GM23338 (cell line): Measurements from ENCODE around the gene CDH4. TPM values are rescaled to one million over a fixed set of nuclear protein-coding genes. Genes with fewer than 3 reads are reported as not detected.

Source experiments
- ATAC-seq: fragments of 200-7000 bp; cut with Tn5 transposase; 3 replicates; pipeline ENCODE4 v1.9.1; 2020
- DNase-seq: peaks from one replicate; pipeline ENCODE4 v3.0.0-alpha.2; 2015; ENCODE audit warnings: low spot score
- H2AFZ ChIP-seq: fragments of 200-600 bp; sonication (generic); 2 replicates; pipeline ENCODE4 v1.8.0; 2016; ENCODE audit warnings: antibody characterized with exemption, mild to moderate bottlenecking, moderate library complexity
- H3F3A ChIP-seq: fragments of 200-600 bp; sonication (generic); replicated peaks from 2 replicates; pipeline ENCODE4 v1.8.0; 2017; ENCODE audit warnings: antibody characterized with exemption, mixed run types, low read depth
- H3K27ac ChIP-seq: fragments of 200-600 bp; sonication (generic); 2 replicates; pipeline ENCODE4 v1.6.1; 2016; ENCODE audit warnings: low read depth
- H3K27me3 ChIP-seq: fragments of 200-600 bp; sonication (generic); 2 replicates; pipeline ENCODE4 v1.8.0; 2016; ENCODE audit warnings: mild to moderate bottlenecking, mixed run types, moderate library complexity; ENCODE audit not compliant: insufficient read depth
- H3K36me3 ChIP-seq: fragments of 200-600 bp; sonication (generic); 2 replicates; pipeline ENCODE4 v1.8.0; 2016; ENCODE audit warnings: mild to moderate bottlenecking; ENCODE audit not compliant: insufficient read depth
- H3K4me1 ChIP-seq: fragments of 200-600 bp; sonication (generic); 2 replicates; pipeline ENCODE4 v1.8.0; 2016; ENCODE audit warnings: mild to moderate bottlenecking, moderate library complexity; ENCODE audit not compliant: insufficient read depth
- H3K4me2 ChIP-seq: fragments of 200-600 bp; sonication (generic); 2 replicates; pipeline ENCODE4 v1.7.1; 2017; ENCODE audit warnings: mixed run types
- H3K4me3 ChIP-seq: fragments of 200-600 bp; sonication (generic); 2 replicates; pipeline ENCODE4 v1.6.1; 2016; ENCODE audit warnings: mixed run types
- H3K79me2 ChIP-seq: fragments of 200-600 bp; sonication (generic); replicated peaks from 2 replicates; pipeline ENCODE4 v1.8.0; 2017; ENCODE audit warnings: mild to moderate bottlenecking; ENCODE audit not compliant: insufficient read depth
- H3K9me2 ChIP-seq: fragments of 200-600 bp; sonication (generic); 2 replicates; pipeline ENCODE4 v1.8.0; 2017; ENCODE audit not compliant: insufficient read depth
- H4K20me1 ChIP-seq: fragments of 200-600 bp; sonication (generic); replicated peaks from 2 replicates; pipeline ENCODE4 v1.8.0; 2017; ENCODE audit warnings: mild to moderate bottlenecking; ENCODE audit not compliant: insufficient read depth
- H3K27ac Mint-ChIP-seq: 2 replicates; pipeline ENCODE4 v1.8.0; 2020; ENCODE audit warnings: inconsistent platforms, mild to moderate bottlenecking, moderate library complexity, mixed read lengths
- H3K27me3 Mint-ChIP-seq: 3 replicates; pipeline ENCODE4 v1.8.0; 2022; ENCODE audit warnings: low read depth, mild to moderate bottlenecking, moderate library complexity, mixed read lengths, inconsistent platforms; ENCODE audit not compliant: insufficient read depth, poor library complexity
- H3K36me3 Mint-ChIP-seq: 3 replicates; pipeline ENCODE4 v1.8.0; 2021; ENCODE audit warnings: low read depth, mild to moderate bottlenecking, inconsistent platforms, moderate library complexity, mixed read lengths
- H3K4me1 Mint-ChIP-seq: 3 replicates; pipeline ENCODE4 v1.8.0; 2020; ENCODE audit warnings: mild to moderate bottlenecking, inconsistent platforms, mixed read lengths
- H3K4me3 Mint-ChIP-seq: 3 replicates; pipeline ENCODE4 v1.8.0; 2021; ENCODE audit warnings: moderate library complexity, mild to moderate bottlenecking, inconsistent platforms, mixed read lengths
- H3K9me3 Mint-ChIP-seq: 3 replicates; pipeline ENCODE4 v1.8.0; 2020; ENCODE audit warnings: moderate library complexity, mild to moderate bottlenecking, inconsistent platforms, mixed read lengths
- CREB1 ChIP-seq: fragments of 250-450 bp; sonication (Bioruptor Pico); IDR thresholded peaks from 2 replicates; pipeline ENCODE4 v1.5.0; 2020; ENCODE audit warnings: low read depth, mild to moderate bottlenecking, moderate library complexity
- JUNB ChIP-seq: IDR thresholded peaks from one replicate; pipeline ENCODE4 v1.6.1; 2016; ENCODE audit warnings: antibody characterized with exemption; ENCODE audit not compliant: unreplicated experiment
- NANOG ChIP-seq: IDR thresholded peaks from 2 replicates; pipeline ENCODE4 v1.6.1; 2016; ENCODE audit warnings: antibody characterized with exemption, borderline replicate concordance
- POLR2AphosphoS5 ChIP-seq: IDR thresholded peaks from 2 replicates; pipeline ENCODE4 v1.6.1; 2016; ENCODE audit warnings: antibody characterized with exemption, low read depth
- REST ChIP-seq: IDR thresholded peaks from one replicate; pipeline ENCODE4 v1.6.1; 2018; ENCODE audit warnings: antibody characterized with exemption; ENCODE audit not compliant: unreplicated experiment
- ZNF114 ChIP-seq: fragments of 250-450 bp; sonication (Bioruptor Pico); IDR thresholded peaks from 2 replicates; pipeline ENCODE4 v1.5.0; 2020; ENCODE audit warnings: mild to moderate bottlenecking, moderate library complexity
- ZNF331 ChIP-seq: fragments of 250-450 bp; sonication (Bioruptor Pico); IDR thresholded peaks from 2 replicates; pipeline ENCODE4 v1.5.0; 2020; ENCODE audit warnings: low read depth, mild to moderate bottlenecking, moderate library complexity
- polyA plus RNA-seq: library from polyadenylated mRNA; unstranded; fragments of >200 nt; fragmentation: Nextera tagmentation; extraction: Ambion mirVana; gene quantifications from 2 replicates; pipeline ENCODE4 v1.2.1, GENCODE V29; 2016
- total RNA-seq: library from RNA; depleted of rRNA; stranded (reverse); fragments of >200 nt; shearing (Covaris generic); gene quantifications from 2 replicates; pipeline ENCODE4 v1.2.3, GENCODE V29; 2014
- TF ChIP-seq, protein P1 (sequence below): fragments of 250-450 bp; sonication (Bioruptor Pico); IDR thresholded peaks from 2 replicates; pipeline ENCODE4 v1.5.0; 2020; ENCODE audit warnings: mild to moderate bottlenecking, moderate library complexity
- TF ChIP-seq, protein P2 (sequence below): IDR thresholded peaks from 2 replicates; pipeline ENCODE4 v1.6.1; 2016; ENCODE audit warnings: antibody characterized with exemption

Gene CDH4
- total and polyA plus RNA-seq, 2 experiments from 2014 or later: 1.2 to 4.2 TPM

DNA sequence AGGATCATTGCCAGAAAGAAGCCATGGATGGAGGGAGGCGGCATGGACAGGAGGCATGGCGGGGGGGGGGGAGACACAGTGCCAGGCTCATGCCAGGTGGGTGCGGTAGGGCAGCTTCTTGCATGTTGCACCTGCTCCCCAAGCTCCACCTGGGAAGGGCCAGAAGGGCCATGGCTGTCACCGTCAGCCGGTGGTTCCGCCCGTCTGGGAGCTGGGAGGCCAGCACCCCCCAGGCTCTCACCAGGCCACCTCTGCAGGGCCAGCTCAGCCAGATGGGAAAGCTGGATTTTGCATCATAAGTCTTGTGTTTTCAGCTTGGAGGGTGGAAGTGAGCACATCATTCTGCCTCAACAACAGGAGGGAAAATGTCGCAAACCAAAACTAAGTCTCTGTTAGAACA, 409.0 kb downstream of the CDH4 start (continued):
- TF ChIP-seq, protein P1, sequence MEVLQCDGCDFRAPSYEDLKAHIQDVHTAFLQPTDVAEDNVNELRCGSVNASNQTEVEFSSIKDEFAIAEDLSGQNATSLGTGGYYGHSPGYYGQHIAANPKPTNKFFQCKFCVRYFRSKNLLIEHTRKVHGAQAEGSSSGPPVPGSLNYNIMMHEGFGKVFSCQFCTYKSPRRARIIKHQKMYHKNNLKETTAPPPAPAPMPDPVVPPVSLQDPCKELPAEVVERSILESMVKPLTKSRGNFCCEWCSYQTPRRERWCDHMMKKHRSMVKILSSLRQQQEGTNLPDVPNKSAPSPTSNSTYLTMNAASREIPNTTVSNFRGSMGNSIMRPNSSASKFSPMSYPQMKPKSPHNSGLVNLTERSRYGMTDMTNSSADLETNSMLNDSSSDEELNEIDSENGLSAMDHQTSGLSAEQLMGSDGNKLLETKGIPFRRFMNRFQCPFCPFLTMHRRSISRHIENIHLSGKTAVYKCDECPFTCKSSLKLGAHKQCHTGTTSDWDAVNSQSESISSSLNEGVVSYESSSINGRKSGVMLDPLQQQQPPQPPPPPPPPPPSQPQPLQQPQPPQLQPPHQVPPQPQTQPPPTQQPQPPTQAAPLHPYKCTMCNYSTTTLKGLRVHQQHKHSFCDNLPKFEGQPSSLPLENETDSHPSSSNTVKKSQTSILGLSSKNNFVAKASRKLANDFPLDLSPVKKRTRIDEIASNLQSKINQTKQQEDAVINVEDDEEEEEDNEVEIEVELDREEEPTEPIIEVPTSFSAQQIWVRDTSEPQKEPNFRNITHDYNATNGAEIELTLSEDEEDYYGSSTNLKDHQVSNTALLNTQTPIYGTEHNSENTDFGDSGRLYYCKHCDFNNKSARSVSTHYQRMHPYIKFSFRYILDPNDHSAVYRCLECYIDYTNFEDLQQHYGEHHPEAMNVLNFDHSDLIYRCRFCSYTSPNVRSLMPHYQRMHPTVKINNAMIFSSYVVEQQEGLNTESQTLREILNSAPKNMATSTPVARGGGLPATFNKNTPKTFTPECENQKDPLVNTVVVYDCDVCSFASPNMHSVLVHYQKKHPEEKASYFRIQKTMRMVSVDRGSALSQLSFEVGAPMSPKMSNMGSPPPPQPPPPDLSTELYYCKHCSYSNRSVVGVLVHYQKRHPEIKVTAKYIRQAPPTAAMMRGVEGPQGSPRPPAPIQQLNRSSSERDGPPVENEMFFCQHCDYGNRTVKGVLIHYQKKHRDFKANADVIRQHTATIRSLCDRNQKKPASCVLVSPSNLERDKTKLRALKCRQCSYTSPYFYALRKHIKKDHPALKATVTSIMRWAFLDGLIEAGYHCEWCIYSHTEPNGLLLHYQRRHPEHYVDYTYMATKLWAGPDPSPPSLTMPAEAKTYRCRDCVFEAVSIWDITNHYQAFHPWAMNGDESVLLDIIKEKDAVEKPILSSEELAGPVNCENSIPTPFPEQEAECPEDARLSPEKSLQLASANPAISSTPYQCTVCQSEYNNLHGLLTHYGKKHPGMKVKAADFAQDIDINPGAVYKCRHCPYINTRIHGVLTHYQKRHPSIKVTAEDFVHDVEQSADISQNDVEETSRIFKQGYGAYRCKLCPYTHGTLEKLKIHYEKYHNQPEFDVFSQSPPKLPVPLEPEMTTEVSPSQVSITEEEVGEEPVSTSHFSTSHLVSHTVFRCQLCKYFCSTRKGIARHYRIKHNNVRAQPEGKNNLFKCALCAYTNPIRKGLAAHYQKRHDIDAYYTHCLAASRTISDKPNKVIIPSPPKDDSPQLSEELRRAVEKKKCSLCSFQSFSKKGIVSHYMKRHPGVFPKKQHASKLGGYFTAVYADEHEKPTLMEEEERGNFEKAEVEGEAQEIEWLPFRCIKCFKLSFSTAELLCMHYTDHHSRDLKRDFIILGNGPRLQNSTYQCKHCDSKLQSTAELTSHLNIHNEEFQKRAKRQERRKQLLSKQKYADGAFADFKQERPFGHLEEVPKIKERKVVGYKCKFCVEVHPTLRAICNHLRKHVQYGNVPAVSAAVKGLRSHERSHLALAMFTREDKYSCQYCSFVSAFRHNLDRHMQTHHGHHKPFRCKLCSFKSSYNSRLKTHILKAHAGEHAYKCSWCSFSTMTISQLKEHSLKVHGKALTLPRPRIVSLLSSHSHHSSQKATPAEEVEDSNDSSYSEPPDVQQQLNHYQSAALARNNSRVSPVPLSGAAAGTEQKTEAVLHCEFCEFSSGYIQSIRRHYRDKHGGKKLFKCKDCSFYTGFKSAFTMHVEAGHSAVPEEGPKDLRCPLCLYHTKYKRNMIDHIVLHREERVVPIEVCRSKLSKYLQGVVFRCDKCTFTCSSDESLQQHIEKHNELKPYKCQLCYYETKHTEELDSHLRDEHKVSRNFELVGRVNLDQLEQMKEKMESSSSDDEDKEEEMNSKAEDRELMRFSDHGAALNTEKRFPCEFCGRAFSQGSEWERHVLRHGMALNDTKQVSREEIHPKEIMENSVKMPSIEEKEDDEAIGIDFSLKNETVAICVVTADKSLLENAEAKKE (CRISPR knock-in tag): no peak
- TF ChIP-seq ZNF331 (CRISPR knock-in tag) (no peak), CREB1 (CRISPR knock-in tag) (no peak), ZNF114 (CRISPR knock-in tag) (no peak)

DNA sequence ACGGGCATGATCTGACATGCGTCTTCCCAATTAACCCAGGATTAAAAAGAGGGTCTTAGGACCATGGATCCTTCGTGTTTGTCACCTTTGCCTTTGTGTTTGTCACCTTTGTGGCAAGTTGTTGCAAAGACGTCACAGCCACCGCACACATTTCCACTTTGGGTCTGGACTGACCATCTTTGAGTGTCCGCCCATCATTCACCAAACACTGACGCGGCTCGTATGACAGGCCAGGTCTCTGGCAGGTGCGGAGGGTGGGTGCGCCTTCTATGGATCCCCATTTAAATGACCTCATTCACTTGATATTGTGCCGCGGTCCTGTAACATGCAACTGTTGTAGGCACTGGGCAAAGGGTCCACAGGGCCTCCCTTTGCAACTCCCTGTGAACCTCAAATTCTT, 409.5 kb downstream of the CDH4 start:
- H3K4me3 Mint-ChIP-seq: no peak overlapping the region
- H3K36me3 Mint-ChIP-seq: no peaks in the 10 kb centered on the region
- H3K27ac Mint-ChIP-seq: no peak overlapping the region
- TF ChIP-seq POLR2AphosphoS5: no peak
- TF ChIP-seq NANOG: no peak
- TF ChIP-seq ZNF331 (CRISPR knock-in tag): no peak
- TF ChIP-seq REST: no peak
- no peak for TF ChIP-seq JUNB
- TF ChIP-seq, protein P2, sequence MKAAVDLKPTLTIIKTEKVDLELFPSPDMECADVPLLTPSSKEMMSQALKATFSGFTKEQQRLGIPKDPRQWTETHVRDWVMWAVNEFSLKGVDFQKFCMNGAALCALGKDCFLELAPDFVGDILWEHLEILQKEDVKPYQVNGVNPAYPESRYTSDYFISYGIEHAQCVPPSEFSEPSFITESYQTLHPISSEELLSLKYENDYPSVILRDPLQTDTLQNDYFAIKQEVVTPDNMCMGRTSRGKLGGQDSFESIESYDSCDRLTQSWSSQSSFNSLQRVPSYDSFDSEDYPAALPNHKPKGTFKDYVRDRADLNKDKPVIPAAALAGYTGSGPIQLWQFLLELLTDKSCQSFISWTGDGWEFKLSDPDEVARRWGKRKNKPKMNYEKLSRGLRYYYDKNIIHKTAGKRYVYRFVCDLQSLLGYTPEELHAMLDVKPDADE: no peak
- Histone ChIP-seq H3K9me2 (no peaks in the 10 kb centered on the region), H3K36me3 (no peaks in the 10 kb centered on the region), H2AFZ (no peak overlapping the region), H3K79me2 (no peaks in the 10 kb centered on the region), H3F3A (no peaks in the 10 kb centered on the region), H4K20me1 (no peaks in the 10 kb centered on the region), H3K27ac (no peak overlapping the region), H3K4me1 (no peaks in the 10 kb centered on the region), H3K4me2 (no peak overlapping the region), H3K27me3 (no peaks in the 10 kb centered on the region), H3K4me3 (no peak overlapping the region)
- peaks cover 2% of the 10 kb centered on the region; the same call in 1 of the 3 replicates for H3K4me1 Mint-ChIP-seq
- H3K9me3 Mint-ChIP-seq: no peaks in the 10 kb centered on the region; the same call in 2 of the 3 replicates
- DNase-seq (no peak), ATAC-seq (no peak)
- peaks cover 25% of the 10 kb centered on the region for H3K27me3 Mint-ChIP-seq
